K562 (cell line): ENCODE measurements around the gene BTRC. TPM values are rescaled to one million over a fixed set of nuclear protein-coding genes. Genes with fewer than 3 reads are reported as not detected.
A peak's percentile ranks its signal among the peaks of the same experiment; 100 is the strongest.

Experiments used
- CREB1 ChIP-seq, 2 experiments: sonication (generic) in 1 of 2; formaldehyde crosslinking in 1 of 2; IDR thresholded peaks; 2 replicates each; pipeline versions ENCODE4 v1.6.1 to v1.8.0; 2012 to 2022; ENCODE audit warnings: inconsistent platforms in 1 of 2, mild to moderate bottlenecking in 1 of 2, missing genetic modification reagents in 1 of 2, moderate library complexity in 1 of 2
- NFYB ChIP-seq: IDR thresholded peaks from 2 replicates; pipeline ENCODE4 v1.6.1; 2011; ENCODE audit warnings: mild to moderate bottlenecking, moderate library complexity; ENCODE audit not compliant: insufficient read length; ENCODE audit errors: extremely low read depth
- PTTG1 ChIP-seq: fragments of 450-650 bp; IDR thresholded peaks from 2 replicates; pipeline ENCODE4 v1.6.1; 2016; ENCODE audit warnings: low read depth, mild to moderate bottlenecking, missing genetic modification characterization, missing compliant biosample characterization
- RB1 ChIP-seq: fragments of 450-650 bp; IDR thresholded peaks from 2 replicates; pipeline ENCODE4 v1.6.1; 2017; ENCODE audit warnings: low read depth, mild to moderate bottlenecking
- SIRT6 ChIP-seq: IDR thresholded peaks from one replicate; pipeline ENCODE4 v1.6.1; 2012; ENCODE audit warnings: low read depth, mild to moderate bottlenecking, control low read depth, inconsistent platforms, low read length, moderate library complexity
- SMC3 ChIP-seq: conservative IDR thresholded peaks from 2 replicates; pipeline ENCODE4 v1.6.1; 2011; ENCODE audit warnings: low read depth, low read length, improper control_type of control experiment; ENCODE audit not compliant: insufficient read depth
- STAG1 ChIP-seq: sonication (generic); formaldehyde crosslinking; IDR thresholded peaks from 2 replicates; pipeline ENCODE4 v1.5.0; 2020; ENCODE audit warnings: missing genetic modification reagents, borderline replicate concordance
- TCF3 ChIP-seq: sonication (generic); formaldehyde crosslinking; IDR thresholded peaks from 2 replicates; pipeline ENCODE4 v1.4.0; 2020; ENCODE audit warnings: mild to moderate bottlenecking, missing genetic modification reagents
- TEAD1 ChIP-seq, 2 experiments: fragments of 450-650 bp in 1 of 2; sonication (generic) in 1 of 2; formaldehyde crosslinking; IDR thresholded peaks; 2 replicates each; pipeline versions ENCODE4 v1.4.0 to v1.8.0; 2020 to 2022; ENCODE audit warnings: mild to moderate bottlenecking in 2 of 2, missing genetic modification reagents in 1 of 2
- XRCC5 ChIP-seq: fragments of 200-400 bp; formaldehyde crosslinking; IDR thresholded peaks from 2 replicates; pipeline ENCODE4 v1.6.1; 2017; ENCODE audit warnings: low read depth, mild to moderate bottlenecking, low read length
- ZBTB26 ChIP-seq: fragments of 450-650 bp; formaldehyde crosslinking; IDR thresholded peaks from 2 replicates; pipeline ENCODE4 v1.4.0; 2022; ENCODE audit warnings: missing genetic modification characterization
- ZNF165 ChIP-seq: fragments of 250-450 bp; sonication (Bioruptor Pico); IDR thresholded peaks from 2 replicates; pipeline ENCODE4 v1.4.0; 2020; ENCODE audit warnings: borderline replicate concordance
- polyA plus RNA-seq, 8 experiments: library from polyadenylated mRNA; depleted of rRNA in 4 of 8; stranded (reverse) in 5 of 8; unstranded in 3 of 8; fragments of >200 nt; fragmentation: Nextera tagmentation in 2 of 8; fragmentation: Illumina TruSeq in 1 of 8; extraction: Ambion mirVana in 2 of 8; extraction: Trizol in 1 of 8; gene quantifications; 2 replicates each; pipeline versions ENCODE4 v1.2.1 to v1.2.3, GENCODE V29; 2011 to 2014; ENCODE audit warnings: inconsistent platforms in 1 of 8, missing spikeins in 1 of 8
- total RNA-seq, 7 experiments: library from RNA; depleted of rRNA in 6 of 7; stranded (reverse); fragments of >200 nt in 6 of 7; fragmentation: Illumina TruSeq in 2 of 7; extraction: Trizol in 2 of 7; gene quantifications; 2 replicates each; pipeline versions ENCODE4 v1.2.1 to v1.2.3, GENCODE V29; 2011 to 2021; ENCODE audit warnings: low replicate concordance in 1 of 7
- TF ChIP-seq, protein P1 (sequence below): fragments of 450-650 bp; IDR thresholded peaks from 2 replicates; pipeline ENCODE4 v1.6.1; 2016; ENCODE audit warnings: low read depth
- TF ChIP-seq, protein P2 (sequence below): fragments of 450-650 bp; formaldehyde crosslinking; IDR thresholded peaks from 2 replicates; pipeline ENCODE4 v1.4.0; 2020; ENCODE audit warnings: mild to moderate bottlenecking, moderate library complexity
- TF ChIP-seq, protein P3 (sequence below): sonication (generic); formaldehyde crosslinking; IDR thresholded peaks from 2 replicates; pipeline ENCODE4 v1.8.0; 2022; ENCODE audit warnings: missing genetic modification reagents, mild to moderate bottlenecking, moderate library complexity, borderline replicate concordance

BTRC gene
- total and polyA plus RNA-seq, 9 of the 15 experiments (the other 6 are each of a cell fraction or from before 2014, with no cell fraction given) = 1.6 to 15.4 (median 7.0) TPM

DNA sequence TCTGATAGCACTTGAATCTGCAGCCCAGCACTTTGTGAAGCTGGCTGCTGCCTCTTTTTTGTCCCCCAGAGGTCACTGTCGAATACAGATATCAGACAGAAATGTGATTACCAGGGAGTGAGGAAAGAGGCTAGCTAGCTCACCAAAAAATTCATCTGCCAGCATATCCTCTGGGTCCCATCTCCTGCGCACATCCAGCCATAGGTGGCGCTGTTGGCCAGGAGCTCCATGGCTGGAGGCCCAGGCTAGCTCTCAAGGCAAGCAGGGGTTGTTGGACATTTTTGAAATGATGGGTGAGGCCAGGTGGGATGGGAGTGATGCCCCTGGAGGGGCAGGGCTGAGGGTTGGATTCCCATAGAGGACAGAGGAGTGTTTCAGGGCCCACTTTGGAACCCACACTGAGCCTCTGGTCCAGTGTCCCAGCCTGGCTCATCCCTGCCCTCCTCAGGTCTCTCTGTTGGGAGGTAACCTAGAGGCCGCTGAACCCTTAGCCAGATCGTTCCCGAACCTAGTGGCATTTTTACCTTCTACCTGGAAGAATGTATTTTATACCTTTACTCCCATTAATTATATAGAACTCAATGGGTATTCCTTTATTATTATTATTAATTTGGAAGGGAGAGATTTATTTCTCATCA, 248.9 kb downstream of the BTRC start (continued):
- TF ChIP-seq, protein P1, sequence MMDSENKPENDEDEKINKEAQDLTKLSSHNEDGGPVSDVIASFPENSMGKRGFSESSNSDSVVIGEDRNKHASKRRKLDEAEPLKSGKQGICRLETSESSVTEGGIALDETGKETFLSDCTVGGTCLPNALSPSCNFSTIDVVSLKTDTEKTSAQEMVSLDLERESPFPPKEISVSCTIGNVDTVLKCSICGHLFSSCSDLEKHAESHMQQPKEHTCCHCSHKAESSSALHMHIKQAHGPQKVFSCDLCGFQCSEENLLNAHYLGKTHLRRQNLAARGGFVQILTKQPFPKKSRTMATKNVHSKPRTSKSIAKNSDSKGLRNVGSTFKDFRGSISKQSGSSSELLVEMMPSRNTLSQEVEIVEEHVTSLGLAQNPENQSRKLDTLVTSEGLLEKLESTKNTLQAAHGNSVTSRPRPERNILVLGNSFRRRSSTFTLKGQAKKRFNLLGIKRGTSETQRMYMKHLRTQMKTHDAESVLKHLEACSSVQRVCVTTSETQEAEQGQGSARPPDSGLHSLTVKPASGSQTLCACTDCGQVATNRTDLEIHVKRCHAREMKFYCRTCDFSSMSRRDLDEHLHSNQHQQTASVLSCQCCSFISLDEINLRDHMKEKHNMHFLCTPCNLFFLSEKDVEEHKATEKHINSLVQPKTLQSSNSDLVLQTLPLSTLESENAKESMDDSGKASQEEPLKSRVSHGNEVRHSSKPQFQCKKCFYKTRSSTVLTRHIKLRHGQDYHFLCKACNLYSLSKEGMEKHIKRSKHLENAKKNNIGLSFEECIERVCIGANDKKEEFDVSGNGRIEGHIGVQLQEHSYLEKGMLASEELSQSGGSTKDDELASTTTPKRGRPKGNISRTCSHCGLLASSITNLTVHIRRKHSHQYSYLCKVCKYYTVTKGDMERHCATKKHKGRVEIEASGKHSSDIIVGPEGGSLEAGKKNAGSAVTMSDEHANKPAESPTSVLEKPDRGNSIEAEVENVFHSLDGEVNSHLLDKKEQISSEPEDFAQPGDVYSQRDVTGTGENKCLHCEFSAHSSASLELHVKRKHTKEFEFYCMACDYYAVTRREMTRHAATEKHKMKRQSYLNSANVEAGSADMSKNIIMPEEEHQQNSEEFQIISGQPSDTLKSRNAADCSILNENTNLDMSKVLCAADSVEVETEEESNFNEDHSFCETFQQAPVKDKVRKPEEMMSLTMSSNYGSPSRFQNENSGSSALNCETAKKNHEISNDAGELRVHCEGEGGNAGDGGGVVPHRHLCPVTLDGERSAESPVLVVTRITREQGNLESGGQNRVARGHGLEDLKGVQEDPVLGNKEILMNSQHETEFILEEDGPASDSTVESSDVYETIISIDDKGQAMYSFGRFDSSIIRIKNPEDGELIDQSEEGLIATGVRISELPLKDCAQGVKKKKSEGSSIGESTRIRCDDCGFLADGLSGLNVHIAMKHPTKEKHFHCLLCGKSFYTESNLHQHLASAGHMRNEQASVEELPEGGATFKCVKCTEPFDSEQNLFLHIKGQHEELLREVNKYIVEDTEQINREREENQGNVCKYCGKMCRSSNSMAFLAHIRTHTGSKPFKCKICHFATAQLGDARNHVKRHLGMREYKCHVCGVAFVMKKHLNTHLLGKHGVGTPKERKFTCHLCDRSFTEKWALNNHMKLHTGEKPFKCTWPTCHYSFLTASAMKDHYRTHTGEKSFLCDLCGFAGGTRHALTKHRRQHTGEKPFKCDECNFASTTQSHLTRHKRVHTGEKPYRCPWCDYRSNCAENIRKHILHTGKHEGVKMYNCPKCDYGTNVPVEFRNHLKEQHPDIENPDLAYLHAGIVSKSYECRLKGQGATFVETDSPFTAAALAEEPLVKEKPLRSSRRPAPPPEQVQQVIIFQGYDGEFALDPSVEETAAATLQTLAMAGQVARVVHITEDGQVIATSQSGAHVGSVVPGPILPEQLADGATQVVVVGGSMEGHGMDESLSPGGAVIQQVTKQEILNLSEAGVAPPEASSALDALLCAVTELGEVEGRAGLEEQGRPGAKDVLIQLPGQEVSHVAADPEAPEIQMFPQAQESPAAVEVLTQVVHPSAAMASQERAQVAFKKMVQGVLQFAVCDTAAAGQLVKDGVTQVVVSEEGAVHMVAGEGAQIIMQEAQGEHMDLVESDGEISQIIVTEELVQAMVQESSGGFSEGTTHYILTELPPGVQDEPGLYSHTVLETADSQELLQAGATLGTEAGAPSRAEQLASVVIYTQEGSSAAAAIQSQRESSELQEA = no peak
- TF ChIP-seq, protein P2, sequence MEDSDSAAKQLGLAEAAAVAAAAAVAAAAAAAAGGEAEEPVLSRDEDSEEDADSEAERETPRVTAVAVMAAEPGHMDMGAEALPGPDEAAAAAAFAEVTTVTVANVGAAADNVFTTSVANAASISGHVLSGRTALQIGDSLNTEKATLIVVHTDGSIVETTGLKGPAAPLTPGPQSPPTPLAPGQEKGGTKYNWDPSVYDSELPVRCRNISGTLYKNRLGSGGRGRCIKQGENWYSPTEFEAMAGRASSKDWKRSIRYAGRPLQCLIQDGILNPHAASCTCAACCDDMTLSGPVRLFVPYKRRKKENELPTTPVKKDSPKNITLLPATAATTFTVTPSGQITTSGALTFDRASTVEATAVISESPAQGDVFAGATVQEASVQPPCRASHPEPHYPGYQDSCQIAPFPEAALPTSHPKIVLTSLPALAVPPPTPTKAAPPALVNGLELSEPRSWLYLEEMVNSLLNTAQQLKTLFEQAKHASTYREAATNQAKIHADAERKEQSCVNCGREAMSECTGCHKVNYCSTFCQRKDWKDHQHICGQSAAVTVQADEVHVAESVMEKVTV = peak; percentile 77
- TF ChIP-seq PTTG1 (tag) = no peak
- TF ChIP-seq SMC3 = peak; percentile 68
- no peak for TF ChIP-seq NFYB
- peak; percentile 44; the same call in 1 of the 2 replicates for TF ChIP-seq RB1
- peak; percentile 16; the same call in 1 of the 2 replicates for TF ChIP-seq TCF3
- no peak for TF ChIP-seq CREB1 (IDR thresholded peaks at IDR 0.05)
- TF ChIP-seq CREB1 (CRISPR knock-in tag; IDR thresholded peaks at IDR 0.05) = peak; percentile 32; the same call in 1 of the 2 replicates
- no peak for TF ChIP-seq ZNF165 (CRISPR knock-in tag)
- TF ChIP-seq ZBTB26 (CRISPR knock-in tag) = no peak
- no peak for TF ChIP-seq SIRT6
- TF ChIP-seq TEAD1 (CRISPR knock-in tag; IDR thresholded peaks at IDR 0.05) = peak in 1 of 2 experiments; percentile 37; a peak in 1 of 4 replicates
- TF ChIP-seq, protein P3, sequence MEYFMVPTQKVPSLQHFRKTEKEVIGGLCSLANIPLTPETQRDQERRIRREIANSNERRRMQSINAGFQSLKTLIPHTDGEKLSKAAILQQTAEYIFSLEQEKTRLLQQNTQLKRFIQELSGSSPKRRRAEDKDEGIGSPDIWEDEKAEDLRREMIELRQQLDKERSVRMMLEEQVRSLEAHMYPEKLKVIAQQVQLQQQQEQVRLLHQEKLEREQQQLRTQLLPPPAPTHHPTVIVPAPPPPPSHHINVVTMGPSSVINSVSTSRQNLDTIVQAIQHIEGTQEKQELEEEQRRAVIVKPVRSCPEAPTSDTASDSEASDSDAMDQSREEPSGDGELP (CRISPR knock-in tag) = peak; percentile 51; the same call in 1 of the 2 replicates
- peak; percentile 56; the same call in 1 of the 2 replicates for TF ChIP-seq XRCC5
- TF ChIP-seq STAG1 = peak; percentile 82; the same call in 1 of the 2 replicates
